GM12801 (cell line): Measurements from ENCODE around the gene CD55.

Source experiments
- TF ChIP-seq, protein P1 (sequence below): IDR thresholded peaks from one replicate; pipeline ENCODE4 v1.5.1; 2011; ENCODE audit warnings: control low read depth; ENCODE audit not compliant: insufficient read length; ENCODE audit errors: extremely low read depth

The CD55 gene

GRCh38 chr1:207355513-207356295, 34.2 kb downstream of the CD55 start:
- TF ChIP-seq, protein P1, sequence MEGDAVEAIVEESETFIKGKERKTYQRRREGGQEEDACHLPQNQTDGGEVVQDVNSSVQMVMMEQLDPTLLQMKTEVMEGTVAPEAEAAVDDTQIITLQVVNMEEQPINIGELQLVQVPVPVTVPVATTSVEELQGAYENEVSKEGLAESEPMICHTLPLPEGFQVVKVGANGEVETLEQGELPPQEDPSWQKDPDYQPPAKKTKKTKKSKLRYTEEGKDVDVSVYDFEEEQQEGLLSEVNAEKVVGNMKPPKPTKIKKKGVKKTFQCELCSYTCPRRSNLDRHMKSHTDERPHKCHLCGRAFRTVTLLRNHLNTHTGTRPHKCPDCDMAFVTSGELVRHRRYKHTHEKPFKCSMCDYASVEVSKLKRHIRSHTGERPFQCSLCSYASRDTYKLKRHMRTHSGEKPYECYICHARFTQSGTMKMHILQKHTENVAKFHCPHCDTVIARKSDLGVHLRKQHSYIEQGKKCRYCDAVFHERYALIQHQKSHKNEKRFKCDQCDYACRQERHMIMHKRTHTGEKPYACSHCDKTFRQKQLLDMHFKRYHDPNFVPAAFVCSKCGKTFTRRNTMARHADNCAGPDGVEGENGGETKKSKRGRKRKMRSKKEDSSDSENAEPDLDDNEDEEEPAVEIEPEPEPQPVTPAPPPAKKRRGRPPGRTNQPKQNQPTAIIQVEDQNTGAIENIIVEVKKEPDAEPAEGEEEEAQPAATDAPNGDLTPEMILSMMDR: no peak

DNA sequence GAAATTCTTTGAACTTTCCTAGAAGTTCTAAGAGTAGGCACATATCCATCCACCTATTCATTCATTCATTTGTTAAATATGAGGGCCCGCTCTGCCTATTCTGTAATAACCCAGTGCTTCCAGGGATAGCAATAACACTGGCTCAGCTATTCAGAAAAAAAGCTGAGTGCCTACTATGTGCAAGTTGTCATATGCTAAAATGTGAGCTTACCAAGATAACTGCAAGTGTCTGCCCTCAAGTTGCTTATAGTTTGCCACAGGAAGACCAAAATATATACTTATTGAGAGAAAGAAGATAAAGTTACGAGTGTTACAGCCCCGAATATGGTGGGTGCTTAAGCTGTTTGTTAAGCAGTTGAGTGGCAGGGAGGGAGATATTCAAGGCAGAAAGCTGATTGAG, 39.6 kb downstream of the CD55 start:
- TF ChIP-seq, protein P1: no peak

DNA sequence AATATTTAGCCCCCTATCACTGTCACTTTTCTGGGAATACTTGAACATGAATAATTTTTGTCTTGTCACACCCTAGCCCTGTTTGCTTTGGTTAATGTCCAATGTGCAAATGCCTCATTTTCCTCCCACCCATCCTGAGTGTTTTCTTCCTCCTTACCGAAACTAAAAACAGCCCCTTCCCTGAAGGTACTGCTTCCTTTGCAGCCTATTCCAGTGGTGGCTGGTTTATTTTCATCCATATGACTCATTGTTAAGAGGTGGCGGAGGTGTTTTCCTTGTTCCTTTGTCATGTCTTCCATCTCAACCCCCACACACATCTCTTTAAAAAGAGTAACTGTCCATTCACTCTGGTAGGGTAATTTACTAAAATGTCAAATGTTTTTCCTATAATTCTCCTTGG, 40.4 kb downstream of the CD55 start:
- TF ChIP-seq, protein P1: no peak

GRCh38 chr1:207362962-207363860, 41.7 kb downstream of the CD55 start:
- TF ChIP-seq, protein P1: no peak

- TF ChIP-seq, protein P1: no peak
Observed at GRCh38 chr1:207363871-207364270, 42.4 kb downstream of the CD55 start.

GRCh38 chr1:207364614-207365013, 43.1 kb downstream of the CD55 start:
- TF ChIP-seq, protein P1: no peak

- TF ChIP-seq, protein P1: no peak
Observed at GRCh38 chr1:207365063-207365462, 43.6 kb downstream of the CD55 start.
